ENCODE measurements around the gene MTFR1L. TPM values are rescaled to one million over a fixed set of nuclear protein-coding genes. Genes with fewer than 3 reads are reported as not detected.

Gene MTFR1L
- total and polyA plus RNA-seq, 8 donors: 39.3 to 301 (median 59.3) TPM

GRCh38 chr1:25870614-25871013 is 50.9 kb downstream of the MTFR1L start:
- H3K4me1 ChIP-seq: peaks cover 64 to 83% (median 69%) of the 10 kb centered on the region in 4 donors

GRCh38 chr1:25871086-25871703 is 51.4 kb downstream of the MTFR1L start:
- intact Hi-C loops (cut with DNase I; ENCODE audit: low total_unique reads): no loop called here
- Histone ChIP-seq H3K4me3 (no peak overlapping the region), H3K4me1 (peaks cover 67 to 89% (median 74%) of the 10 kb centered on the region in 4 donors), H3K27me3 (no peaks in the 10 kb centered on the region), H3K36me3 (peaks cover 0 to 14% (median 3%) of the 10 kb centered on the region in 4 donors), H3K9me3 (no peaks in the 10 kb centered on the region), H3K27ac (peak overlapping the region; percentile 22 to 56 (median 43))
- TF ChIP-seq EP300 (IDR thresholded peaks at IDR 0.05) (no peak), POLR2AphosphoS5 (IDR thresholded peaks at IDR 0.05) (no peak), POLR2A (IDR thresholded peaks at IDR 0.05) (no peak), CTCF (IDR thresholded peaks at IDR 0.05) (no peak)
- 20 to 28% (median 26%) methylated on average over 5 of the region's 5 CpGs for WGBS, 5 donors
- peak in 1 of 2 donors; percentile 60 for DNase-seq

More at GRCh38 chr1:25870614-25871013, 50.9 kb downstream of the MTFR1L start:
- Histone ChIP-seq H3K27me3 (no peaks in the 10 kb centered on the region), H3K36me3 (peaks cover 0 to 14% (median 3%) of the 10 kb centered on the region in 4 donors), H3K4me3 (no peak overlapping the region), H3K27ac (peak overlapping the region in 4 of 5 donors; percentile 22 to 56 (median 46)), H3K9me3 (no peaks in the 10 kb centered on the region)
- intact Hi-C loops (cut with DNase I; ENCODE audit: low total_unique reads): no loop called here
- DNase-seq: no peak
- 66 to 87% (median 76%) methylated on average over 1 of the region's 1 CpG for WGBS, 5 donors
- TF ChIP-seq CTCF (IDR thresholded peaks at IDR 0.05) (no peak), EP300 (IDR thresholded peaks at IDR 0.05) (no peak), POLR2AphosphoS5 (IDR thresholded peaks at IDR 0.05) (no peak), POLR2A (IDR thresholded peaks at IDR 0.05) (no peak)

DNA sequence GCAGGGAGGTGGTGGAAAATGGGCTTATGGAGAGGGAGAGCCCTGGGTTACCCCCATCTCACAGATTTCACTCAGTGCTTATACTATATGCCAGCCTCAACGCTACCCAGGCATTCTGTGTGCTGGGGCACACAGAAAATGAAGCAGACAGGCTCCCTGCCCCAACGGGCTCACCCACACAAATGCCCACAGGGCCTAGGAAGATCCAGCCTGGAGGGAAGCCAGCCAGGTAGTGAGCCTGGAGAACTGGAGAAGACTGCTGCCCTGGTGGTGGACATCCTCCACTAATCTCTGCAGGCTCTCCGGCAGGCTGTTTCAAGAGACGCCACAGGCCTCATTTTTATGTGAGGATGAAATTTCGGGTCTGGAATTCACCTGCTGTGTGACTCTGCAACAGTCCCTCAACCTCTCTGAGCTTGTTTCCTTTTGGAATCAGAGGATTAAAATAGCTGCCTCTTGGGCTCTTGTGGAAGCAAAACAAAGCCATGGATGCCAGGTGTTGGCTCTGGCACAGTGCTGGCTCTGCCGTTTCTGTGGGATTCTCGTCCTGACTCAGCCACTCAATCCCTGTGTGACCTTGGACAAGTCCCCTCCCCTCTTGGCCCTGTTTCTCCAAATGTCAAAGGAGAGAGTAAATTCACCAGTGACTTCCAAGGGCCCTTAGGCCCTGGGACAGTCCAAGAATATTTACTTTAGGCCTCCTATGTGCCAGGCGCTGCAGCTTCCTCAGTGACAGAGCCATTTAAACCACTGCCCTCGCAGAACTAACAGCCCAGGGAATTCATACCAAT is 52.1 kb downstream of the MTFR1L start:
- peak in 1 of 2 donors; percentile 67 for DNase-seq
- TF ChIP-seq EP300 (IDR thresholded peaks at IDR 0.05) (no peak), CTCF (IDR thresholded peaks at IDR 0.05) (no peak), POLR2AphosphoS5 (IDR thresholded peaks at IDR 0.05) (no peak), POLR2A (IDR thresholded peaks at IDR 0.05) (no peak)
- Histone ChIP-seq H3K4me1 (peaks cover 64 to 87% (median 73%) of the 10 kb centered on the region in 4 donors), H3K27me3 (no peaks in the 10 kb centered on the region), H3K4me3 (no peak overlapping the region), H3K36me3 (peaks cover 0 to 14% (median 3%) of the 10 kb centered on the region in 4 donors), H3K9me3 (no peaks in the 10 kb centered on the region), H3K27ac (peak overlapping the region; percentile 22 to 56 (median 39))
- 55 to 66% (median 63%) methylated on average over 9 of the region's 9 CpGs for WGBS, 5 donors
- intact Hi-C loops (cut with DNase I; ENCODE audit: low total_unique reads): no loop called here

DNA sequence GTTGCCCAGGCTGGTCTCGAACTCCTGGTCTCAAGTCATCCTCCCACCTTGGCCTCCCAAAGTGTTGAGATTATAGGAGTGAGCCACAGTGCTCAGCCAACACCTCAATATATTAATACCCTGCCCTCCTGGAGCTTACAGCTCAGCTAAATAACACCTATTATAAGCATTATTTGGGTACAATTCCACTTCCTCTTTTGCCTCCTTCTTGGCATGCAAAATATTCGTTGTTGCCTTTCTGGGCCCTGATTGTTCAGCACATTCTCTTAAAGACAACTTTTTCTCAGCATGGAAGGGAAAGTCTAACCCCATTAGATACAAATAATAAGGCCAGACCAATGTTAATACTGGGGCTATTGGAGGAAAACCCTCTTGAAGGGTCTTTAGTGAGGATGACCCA is 53.0 kb downstream of the MTFR1L start:
- Histone ChIP-seq H3K4me1 (peaks cover 60 to 80% (median 69%) of the 10 kb centered on the region in 4 donors), H3K27ac (peak overlapping the region; percentile 22 to 55 (median 39)), H3K27me3 (no peaks in the 10 kb centered on the region), H3K4me3 (no peak overlapping the region), H3K36me3 (peaks cover 0 to 14% (median 3%) of the 10 kb centered on the region in 4 donors), H3K9me3 (no peaks in the 10 kb centered on the region)
- no peak for TF ChIP-seq EP300 (IDR thresholded peaks at IDR 0.05)
- no peak for TF ChIP-seq POLR2A (IDR thresholded peaks at IDR 0.05)
- TF ChIP-seq CTCF (IDR thresholded peaks at IDR 0.05): no peak
- 47 to 66% (median 59%) methylated on average over 2 of the region's 2 CpGs for WGBS, 5 donors
- intact Hi-C loops (cut with DNase I; ENCODE audit: low total_unique reads): no loop called here
- no peak for DNase-seq

Data from stomach (tissue), 9 donors.